ENCODE measurements around the gene NRXN2. TPM values are rescaled to one million over a fixed set of nuclear protein-coding genes. Genes with fewer than 3 reads are reported as not detected.

The NRXN2 gene
- total and polyA plus RNA-seq, 2 experiments from 2014 or later = 1.1 to 5.6 TPM

GRCh38 chr11:64687643-64688533, 35.1 kb downstream of the NRXN2 start:
- in situ Hi-C loops (cut with MboI) = no loop called here
- H3K4me2 ChIP-seq (ENCODE audit: unreplicated experiment) = no peak overlapping the region

DNA sequence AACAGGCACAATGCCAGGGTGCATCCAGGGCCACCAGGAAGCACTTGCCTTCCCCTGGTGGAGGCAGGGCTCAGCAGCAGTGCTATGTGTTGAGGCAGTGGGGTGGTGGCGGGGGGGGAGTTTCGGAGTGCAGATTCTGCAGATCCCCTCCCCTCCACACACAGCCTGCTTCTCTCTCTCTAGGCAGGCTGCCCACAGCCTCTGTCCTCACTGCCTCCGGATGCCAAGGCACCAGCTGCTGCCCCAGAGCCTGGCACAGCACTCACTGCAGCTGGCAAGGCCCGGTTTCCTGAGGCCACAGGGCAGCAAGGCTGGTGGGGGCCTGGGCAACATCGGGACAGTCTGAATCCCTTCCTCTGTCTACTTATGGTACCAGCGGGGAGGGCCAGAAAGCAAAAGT, 35.8 kb downstream of the NRXN2 start:
- no peak for TF ChIP-seq EZH2 (IDR thresholded peaks at IDR 0.05; ENCODE audit: insufficient read depth, poor library complexity, severe bottlenecking)
- no peak for TF ChIP-seq EZH2phosphoT487 (IDR thresholded peaks at IDR 0.05; ENCODE audit: insufficient read depth, low read depth)
- no peaks in the 10 kb centered on the region for H3K9me2 ChIP-seq (ENCODE audit: insufficient read depth)
- H3K9me3 ChIP-seq (ENCODE audit: low read depth) = no peaks in the 10 kb centered on the region
- no peak overlapping the region for H3K4me2 ChIP-seq (ENCODE audit: unreplicated experiment)
- no peaks in the 10 kb centered on the region for H3K79me2 ChIP-seq (ENCODE audit: insufficient read depth)
- no peak for DNase-seq
- H3K4me1 ChIP-seq (ENCODE audit: insufficient read depth) = no peaks in the 10 kb centered on the region
- WGBS, 2 experiments (ENCODE audit: low coverage in 1 of 2, low lambda C conversion rate in 2 of 2, missing lambda C conversion rate in 2 of 2) = 52 to 79% methylated on average over 5 of the region's 6 CpGs
- no peak overlapping the region for H2AFZ ChIP-seq
- no peaks in the 10 kb centered on the region for H4K20me1 ChIP-seq (ENCODE audit: insufficient read depth)
- H3K4me3 ChIP-seq = no peak overlapping the region
- H3F3A ChIP-seq (ENCODE audit: insufficient read depth) = no peaks in the 10 kb centered on the region
- no peak overlapping the region for H3K27ac ChIP-seq
- no peaks in the 10 kb centered on the region for H3K36me3 ChIP-seq (ENCODE audit: low read depth)
- in situ Hi-C loops (cut with MboI) = no loop called here
- peaks cover 16% of the 10 kb centered on the region for H3K27me3 ChIP-seq (replicated peaks; ENCODE audit: insufficient read depth)
- no peak overlapping the region for H3K9ac ChIP-seq

More at GRCh38 chr11:64687643-64688533, 35.1 kb downstream of the NRXN2 start:
- Histone ChIP-seq H3K27ac (no peak overlapping the region), H3K4me1 (ENCODE audit: insufficient read depth) (no peaks in the 10 kb centered on the region), H2AFZ (0 out of 2 replicates have a peak overlapping the region, but pooled peaks have one; percentile 85), H3K9ac (no peak overlapping the region), H3K27me3 (replicated peaks; ENCODE audit: insufficient read depth) (peaks cover 22% of the 10 kb centered on the region), H3K9me3 (ENCODE audit: low read depth) (no peaks in the 10 kb centered on the region), H3K4me3 (no peak overlapping the region), H3K36me3 (ENCODE audit: low read depth) (no peaks in the 10 kb centered on the region), H3K79me2 (ENCODE audit: insufficient read depth) (no peaks in the 10 kb centered on the region), H4K20me1 (ENCODE audit: insufficient read depth) (no peaks in the 10 kb centered on the region), H3F3A (ENCODE audit: insufficient read depth) (no peaks in the 10 kb centered on the region), H3K9me2 (ENCODE audit: insufficient read depth) (no peaks in the 10 kb centered on the region)
- DNase-seq = no peak
- 47 to 50% methylated on average over 17 to 19 of the region's 19 CpGs for WGBS, 2 experiments (ENCODE audit: low coverage in 1 of 2, low lambda C conversion rate in 2 of 2, missing lambda C conversion rate in 2 of 2)
- TF ChIP-seq EZH2phosphoT487 (IDR thresholded peaks at IDR 0.05; ENCODE audit: insufficient read depth, low read depth) (no peak), EZH2 (IDR thresholded peaks at IDR 0.05; ENCODE audit: insufficient read depth, poor library complexity, severe bottlenecking) (no peak)

- Histone ChIP-seq H3K4me2 (ENCODE audit: unreplicated experiment) (no peak overlapping the region), H2AFZ (no peak overlapping the region), H3K27me3 (replicated peaks; ENCODE audit: insufficient read depth) (peaks cover 10% of the 10 kb centered on the region), H3K27ac (no peak overlapping the region), H4K20me1 (ENCODE audit: insufficient read depth) (no peaks in the 10 kb centered on the region), H3K4me1 (ENCODE audit: insufficient read depth) (no peaks in the 10 kb centered on the region), H3K9ac (no peak overlapping the region), H3K36me3 (ENCODE audit: low read depth) (no peaks in the 10 kb centered on the region), H3F3A (ENCODE audit: insufficient read depth) (no peaks in the 10 kb centered on the region), H3K9me3 (ENCODE audit: low read depth) (no peaks in the 10 kb centered on the region), H3K4me3 (no peak overlapping the region), H3K79me2 (ENCODE audit: insufficient read depth) (no peaks in the 10 kb centered on the region), H3K9me2 (ENCODE audit: insufficient read depth) (no peaks in the 10 kb centered on the region)
- DNase-seq = peak; percentile 29
- in situ Hi-C loops (cut with MboI) = no loop called here
- WGBS, 2 experiments (ENCODE audit: low coverage in 1 of 2, low lambda C conversion rate in 2 of 2, missing lambda C conversion rate in 2 of 2) = 67 to 72% methylated on average over 9 of the region's 9 CpGs
- no peak for TF ChIP-seq EZH2 (IDR thresholded peaks at IDR 0.05; ENCODE audit: insufficient read depth, poor library complexity, severe bottlenecking)
- TF ChIP-seq EZH2phosphoT487 (IDR thresholded peaks at IDR 0.05; ENCODE audit: insufficient read depth, low read depth) = no peak
Measured at GRCh38 chr11:64686466-64687170, 36.4 kb downstream of the NRXN2 start.

GRCh38 chr11:64685536-64685935, 37.5 kb downstream of the NRXN2 start:
- H3K4me3 ChIP-seq = no peak overlapping the region
- H3K79me2 ChIP-seq (ENCODE audit: insufficient read depth) = no peaks in the 10 kb centered on the region
- H3K27me3 ChIP-seq (replicated peaks; ENCODE audit: insufficient read depth) = peaks cover 9% of the 10 kb centered on the region
- no peaks in the 10 kb centered on the region for H3F3A ChIP-seq (ENCODE audit: insufficient read depth)
- no peaks in the 10 kb centered on the region for H4K20me1 ChIP-seq (ENCODE audit: insufficient read depth)
- no peaks in the 10 kb centered on the region for H3K36me3 ChIP-seq (ENCODE audit: low read depth)
- in situ Hi-C loops (cut with MboI) = no loop called here
- no peaks in the 10 kb centered on the region for H3K9me3 ChIP-seq (ENCODE audit: low read depth)
- no peaks in the 10 kb centered on the region for H3K9me2 ChIP-seq (ENCODE audit: insufficient read depth)
- no peak overlapping the region for H2AFZ ChIP-seq
- H3K4me1 ChIP-seq (ENCODE audit: insufficient read depth) = no peaks in the 10 kb centered on the region
- no peak overlapping the region for H3K4me2 ChIP-seq (ENCODE audit: unreplicated experiment)
- H3K27ac ChIP-seq = no peak overlapping the region
- DNase-seq = no peak
- TF ChIP-seq EZH2phosphoT487 (IDR thresholded peaks at IDR 0.05; ENCODE audit: insufficient read depth, low read depth) (no peak), EZH2 (IDR thresholded peaks at IDR 0.05; ENCODE audit: insufficient read depth, poor library complexity, severe bottlenecking) (no peak)
- 83% methylated on average over 18 of the region's 18 CpGs for WGBS, 2 experiments (ENCODE audit: low coverage in 1 of 2, low lambda C conversion rate in 2 of 2, missing lambda C conversion rate in 2 of 2)
- H3K9ac ChIP-seq = no peak overlapping the region

Data from GM23248 (cell line).